GM18502 (cell line): Measurements from ENCODE around the gene PDLIM7.
"Not testable (repeated sequence)": the region's sequence is repeated elsewhere in the genome, so short reads cannot be mapped to it uniquely, and the experiment has no call there.

Experiments used
- ATAC-seq: cut with Tn5 transposase; IDR thresholded peaks from one replicate; pipeline ENCODE4 v1.9.1; 2021; ENCODE audit warnings: mild to moderate bottlenecking; ENCODE audit not compliant: unreplicated experiment, poor library complexity

Gene PDLIM7, protein sequence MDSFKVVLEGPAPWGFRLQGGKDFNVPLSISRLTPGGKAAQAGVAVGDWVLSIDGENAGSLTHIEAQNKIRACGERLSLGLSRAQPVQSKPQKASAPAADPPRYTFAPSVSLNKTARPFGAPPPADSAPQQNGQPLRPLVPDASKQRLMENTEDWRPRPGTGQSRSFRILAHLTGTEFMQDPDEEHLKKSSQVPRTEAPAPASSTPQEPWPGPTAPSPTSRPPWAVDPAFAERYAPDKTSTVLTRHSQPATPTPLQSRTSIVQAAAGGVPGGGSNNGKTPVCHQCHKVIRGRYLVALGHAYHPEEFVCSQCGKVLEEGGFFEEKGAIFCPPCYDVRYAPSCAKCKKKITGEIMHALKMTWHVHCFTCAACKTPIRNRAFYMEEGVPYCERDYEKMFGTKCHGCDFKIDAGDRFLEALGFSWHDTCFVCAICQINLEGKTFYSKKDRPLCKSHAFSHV

DNA sequence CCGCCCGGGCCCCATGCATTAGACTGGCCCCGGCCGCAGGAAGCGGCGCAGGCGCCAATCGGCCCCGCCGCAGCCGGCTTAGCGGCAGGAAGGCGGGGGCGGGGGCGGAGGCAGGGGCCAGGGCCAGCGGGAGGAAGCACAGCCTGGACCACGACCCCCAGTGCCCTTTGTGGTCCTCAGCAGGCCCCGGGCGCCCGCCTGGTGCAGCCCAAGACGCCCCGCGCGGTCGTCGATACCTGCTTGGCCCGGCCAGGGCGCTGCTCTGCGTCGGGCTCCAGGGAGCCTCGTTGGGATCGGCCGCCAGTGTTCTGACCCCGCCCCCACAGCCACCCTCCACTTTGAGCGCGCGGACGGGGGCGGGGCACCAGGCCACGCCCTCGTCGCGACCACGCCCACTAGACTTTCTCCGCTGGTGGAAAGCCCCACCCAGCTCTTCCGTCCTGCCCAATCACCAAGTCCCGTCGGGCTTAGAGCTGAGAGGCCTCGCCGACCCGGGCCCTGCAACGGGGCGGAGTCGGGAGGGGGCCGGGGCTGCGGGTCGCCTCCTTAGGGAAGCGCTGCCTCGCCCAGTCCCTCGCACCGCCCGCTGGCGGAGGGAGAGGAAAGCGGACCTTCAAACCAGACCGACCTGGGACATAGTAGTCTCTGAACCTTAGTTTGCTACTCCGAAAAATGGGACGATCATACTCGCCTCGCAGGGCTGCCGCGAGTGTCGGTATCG, at the start of gene PDLIM7:
Gene PDLIM7 (minus strand): TSS at position 313 of the 721 bp plus-strand sequence. CDS start 1,092 bp downstream, outside the sequence.
- peak; percentile 78 for ATAC-seq

DNA sequence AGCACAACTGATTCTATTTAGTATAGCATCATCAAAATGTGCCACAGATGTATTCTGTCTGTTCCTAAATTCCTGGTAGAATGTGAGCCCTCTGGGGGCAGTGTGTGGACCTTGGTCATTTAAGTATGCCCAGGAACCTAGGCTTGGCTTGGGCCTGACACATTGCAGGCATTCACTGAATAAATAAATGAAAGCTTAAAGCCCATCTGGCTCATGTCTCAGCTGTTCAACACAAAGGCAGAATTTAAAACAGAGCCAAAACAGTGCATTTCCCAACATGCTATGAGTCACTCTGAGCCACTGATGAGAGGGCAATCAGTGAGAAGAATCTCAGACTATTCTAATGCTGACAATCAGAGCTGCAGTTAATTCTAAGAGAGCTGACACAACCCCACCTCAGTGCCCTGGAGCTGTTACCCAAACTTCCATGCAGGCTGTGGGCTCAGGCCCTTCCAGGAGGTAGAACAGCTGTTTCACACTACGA, 48.9 kb upstream of the PDLIM7 start:
- ATAC-seq: no peak

DNA sequence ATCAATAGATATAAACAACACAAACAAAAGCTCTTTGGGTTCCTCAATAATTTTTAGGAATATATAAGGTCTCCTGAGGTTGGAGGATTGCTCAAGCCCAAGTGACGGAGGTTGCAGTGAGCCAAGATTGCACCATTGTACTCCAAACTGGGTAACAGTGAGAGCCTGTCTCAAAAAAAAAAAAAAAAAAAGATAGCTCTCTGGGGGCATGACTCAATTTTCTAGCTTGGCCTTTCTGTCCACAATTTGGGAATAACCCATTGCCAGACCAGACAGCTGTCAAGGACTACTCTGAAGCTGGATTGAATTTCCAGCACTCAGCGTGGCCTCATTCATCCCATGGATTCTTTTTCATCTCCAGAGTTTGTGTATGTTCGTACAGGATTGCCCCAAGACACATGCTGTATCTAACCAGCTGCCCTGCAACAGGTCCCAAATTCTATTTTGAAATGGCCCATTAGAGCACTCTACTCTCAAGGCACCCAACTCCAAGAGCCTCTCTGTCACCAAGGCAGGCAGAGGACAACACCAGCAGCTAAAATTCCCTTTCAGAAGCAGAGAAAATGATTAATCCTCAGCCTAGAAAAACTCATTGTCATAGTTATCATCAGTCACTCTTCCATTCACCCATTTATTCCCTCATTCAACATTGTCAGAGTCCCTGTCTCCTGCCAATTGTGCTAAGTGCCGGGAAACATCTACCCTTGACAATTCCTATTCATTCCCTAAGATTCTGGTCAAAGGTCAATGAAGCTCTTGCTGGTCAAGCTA, 48.3 kb upstream of the PDLIM7 start:
- no peak for ATAC-seq

DNA sequence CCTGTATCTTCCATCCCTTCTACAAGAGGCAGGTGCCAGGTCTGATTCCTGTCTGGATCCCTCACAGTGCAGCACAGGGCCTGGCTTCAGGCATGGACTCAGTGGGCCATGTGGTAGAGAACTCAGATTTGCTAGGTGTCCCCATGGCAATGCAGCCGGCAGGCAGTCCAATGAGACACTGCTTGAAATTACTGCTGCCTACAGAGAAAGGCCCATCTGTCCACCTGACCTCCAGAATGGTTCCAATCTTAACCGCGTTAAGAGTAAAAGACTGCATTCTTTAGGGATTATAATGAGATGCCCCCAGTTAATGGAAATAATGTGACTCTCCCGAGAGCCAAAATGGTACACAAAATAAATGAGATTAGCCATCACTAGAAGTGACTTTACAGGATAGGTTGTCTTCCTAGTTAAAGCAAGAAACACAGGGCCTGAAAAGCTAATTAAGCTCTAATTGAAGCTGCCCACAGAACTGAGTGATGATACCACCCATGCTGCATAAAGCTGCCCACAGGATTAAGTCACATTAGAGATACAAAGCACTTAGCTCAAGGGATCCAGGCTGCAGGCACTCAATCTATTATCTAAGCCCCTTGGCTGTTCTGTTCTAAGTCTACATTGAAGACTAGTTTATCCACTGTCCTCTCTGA, 45.5 kb upstream of the PDLIM7 start:
- no peak for ATAC-seq

DNA sequence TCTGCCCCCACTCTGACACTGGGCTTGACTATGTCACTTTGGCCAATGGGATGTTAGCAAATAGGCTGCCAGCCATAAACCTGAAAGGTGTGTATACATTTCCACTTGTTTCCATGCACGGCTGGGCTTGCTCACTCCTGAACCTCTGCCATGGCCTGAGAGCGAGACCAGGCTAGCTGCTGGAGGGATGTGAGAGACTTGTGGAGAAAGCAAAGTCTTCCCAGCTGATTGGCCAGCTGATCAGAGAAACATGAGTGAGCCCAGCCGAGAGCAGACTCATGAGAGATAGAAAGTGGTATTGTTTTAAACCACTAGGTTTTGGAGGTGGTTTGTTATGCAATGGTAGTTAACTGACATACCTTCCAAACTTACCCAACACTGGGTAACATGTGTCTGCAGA, 43.0 kb upstream of the PDLIM7 start:
- no peak for ATAC-seq

DNA sequence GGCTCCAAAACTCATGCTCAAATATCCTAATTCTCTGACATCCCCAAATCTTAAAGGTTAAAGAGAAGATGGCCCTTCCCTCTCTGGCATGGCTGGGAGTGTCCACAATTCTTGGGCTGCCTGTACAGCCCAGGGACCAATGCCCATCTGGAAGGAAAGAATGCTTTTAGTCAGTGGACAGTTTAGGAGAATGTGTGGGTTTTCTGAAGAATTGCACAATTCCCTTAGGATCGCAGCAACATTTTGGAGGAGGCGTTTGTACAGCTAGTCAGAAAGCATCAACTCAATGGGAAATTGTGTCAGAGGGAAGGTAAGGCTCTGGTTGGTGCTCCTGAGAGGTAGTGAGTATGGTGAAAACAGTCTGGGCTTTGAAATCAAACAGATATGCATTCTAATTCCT, 42.0 kb upstream of the PDLIM7 start:
- ATAC-seq: no peak

DNA sequence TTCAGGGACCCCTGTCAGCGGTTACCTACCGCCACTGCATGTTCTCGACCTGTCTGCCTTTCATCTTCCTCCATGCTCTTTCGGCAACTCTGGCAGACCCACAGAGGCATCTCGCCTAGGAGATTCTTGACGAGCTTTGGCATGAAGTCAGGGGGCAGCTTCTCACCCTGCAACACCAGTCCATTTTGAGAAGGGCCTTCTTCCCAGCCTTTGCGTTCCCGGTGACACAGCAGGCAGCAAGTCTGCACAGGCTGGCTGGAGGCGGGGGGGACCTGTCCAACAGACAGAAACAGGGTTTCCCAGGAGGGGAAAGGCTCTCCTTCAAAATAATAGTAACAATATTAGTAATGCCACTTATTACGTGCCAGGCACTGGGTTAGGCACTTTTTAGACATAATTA, 41.5 kb upstream of the PDLIM7 start:
- no peak for ATAC-seq

DNA sequence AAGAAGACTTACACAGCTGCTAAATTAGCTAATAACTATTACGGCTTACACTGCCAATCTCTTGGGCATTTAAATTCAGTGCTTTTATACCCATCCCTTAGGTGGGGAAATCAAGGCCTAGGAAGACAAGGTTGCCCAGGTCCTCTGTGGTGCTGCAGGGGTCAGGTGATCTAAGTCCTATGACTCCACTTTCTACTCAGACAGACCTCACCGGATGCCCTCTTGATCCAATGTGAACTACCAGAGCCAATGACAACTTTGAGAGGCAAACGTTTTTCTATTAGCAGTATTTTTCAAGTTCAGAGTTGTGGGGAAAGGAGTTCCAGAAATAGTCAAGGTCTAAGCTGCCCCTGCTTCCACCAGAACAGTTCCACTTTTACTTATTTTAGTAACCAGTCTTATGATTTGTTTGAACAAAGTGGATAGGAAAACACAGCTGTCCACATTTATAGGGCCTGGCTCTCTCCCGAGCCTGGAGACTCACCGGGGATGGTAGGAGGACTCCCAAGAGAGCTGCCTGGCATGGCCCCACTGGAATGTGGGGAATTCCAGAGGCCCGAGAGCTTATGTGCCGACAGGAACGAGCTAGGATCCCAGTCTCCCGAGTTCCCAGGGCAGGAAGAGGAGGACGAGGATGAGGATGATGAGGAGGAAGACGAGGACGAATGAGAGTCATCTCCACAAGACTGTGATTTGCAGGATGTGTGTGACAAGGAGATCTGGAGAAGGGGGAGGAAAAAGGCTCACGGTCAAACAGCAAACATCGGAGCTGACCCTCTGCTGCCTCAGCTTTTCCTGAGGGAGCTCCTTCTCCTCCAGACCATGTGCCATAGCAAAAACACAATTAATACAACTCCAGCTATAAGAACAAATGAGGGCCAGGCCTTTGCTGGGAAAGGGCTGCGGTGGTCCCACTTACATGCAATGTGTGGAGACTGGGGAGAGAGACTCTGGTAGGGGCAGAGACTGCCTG, 40.3 kb upstream of the PDLIM7 start:
- no peak for ATAC-seq

DNA sequence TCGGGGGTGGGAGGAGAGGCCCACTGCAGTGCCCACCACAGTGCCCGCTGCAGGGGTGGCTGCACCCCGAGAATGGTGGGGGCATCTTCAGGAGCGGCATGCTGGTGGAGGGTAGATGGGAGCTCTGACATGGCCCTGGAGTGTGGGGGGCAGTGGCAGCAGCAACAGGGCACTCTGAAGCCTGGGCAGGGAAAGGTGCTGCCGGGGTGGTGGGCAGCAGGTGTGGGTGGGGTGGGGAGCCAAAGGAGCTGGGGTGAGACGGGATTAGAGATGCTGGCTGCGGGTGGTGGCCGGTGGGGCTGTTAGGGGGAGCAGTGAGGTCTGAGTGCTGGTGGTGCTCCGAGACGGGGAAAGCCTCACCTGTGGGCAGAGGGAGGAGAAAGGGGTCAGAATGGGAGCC, 39.0 kb upstream of the PDLIM7 start:
- no peak for ATAC-seq

DNA sequence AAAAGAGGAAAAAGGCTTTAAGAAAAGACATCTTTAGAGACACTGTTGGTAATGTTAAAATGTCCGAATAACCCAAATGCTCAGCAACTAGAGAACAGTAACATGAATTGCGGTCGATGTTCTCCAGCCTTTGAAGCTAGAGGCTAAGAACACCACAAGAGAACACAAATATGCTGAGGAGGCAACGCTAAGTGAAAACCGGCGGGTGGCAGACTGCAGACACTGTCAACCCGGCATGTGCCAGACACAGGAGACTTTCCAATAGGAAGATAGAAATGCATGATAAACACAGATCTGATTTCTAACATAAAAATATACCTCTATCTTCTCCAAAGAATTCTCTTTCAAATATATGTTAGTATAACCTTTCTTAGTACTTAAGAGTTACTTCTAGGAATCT, 37.7 kb upstream of the PDLIM7 start:
- ATAC-seq: no peak

DNA sequence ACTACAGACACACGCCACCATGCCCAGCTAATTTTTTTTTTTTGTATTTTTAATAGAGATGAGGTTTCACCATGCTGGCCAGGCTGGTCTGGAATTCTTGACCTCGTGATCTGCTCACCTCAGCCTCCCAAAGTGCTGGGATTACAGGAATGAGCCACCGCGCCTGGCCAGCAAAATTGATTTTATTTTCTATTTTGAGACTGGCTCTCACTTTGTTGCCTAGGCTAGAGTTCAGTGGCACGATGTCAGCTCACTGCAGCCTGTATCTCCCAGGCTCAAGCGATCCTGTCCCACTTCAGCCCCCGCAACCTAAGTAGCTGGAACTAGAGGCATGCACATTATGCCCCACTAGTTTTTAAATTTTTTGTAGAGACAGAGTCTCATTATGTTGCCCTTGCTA, 37.0 kb upstream of the PDLIM7 start:
- ATAC-seq: not testable (repeated sequence)

DNA sequence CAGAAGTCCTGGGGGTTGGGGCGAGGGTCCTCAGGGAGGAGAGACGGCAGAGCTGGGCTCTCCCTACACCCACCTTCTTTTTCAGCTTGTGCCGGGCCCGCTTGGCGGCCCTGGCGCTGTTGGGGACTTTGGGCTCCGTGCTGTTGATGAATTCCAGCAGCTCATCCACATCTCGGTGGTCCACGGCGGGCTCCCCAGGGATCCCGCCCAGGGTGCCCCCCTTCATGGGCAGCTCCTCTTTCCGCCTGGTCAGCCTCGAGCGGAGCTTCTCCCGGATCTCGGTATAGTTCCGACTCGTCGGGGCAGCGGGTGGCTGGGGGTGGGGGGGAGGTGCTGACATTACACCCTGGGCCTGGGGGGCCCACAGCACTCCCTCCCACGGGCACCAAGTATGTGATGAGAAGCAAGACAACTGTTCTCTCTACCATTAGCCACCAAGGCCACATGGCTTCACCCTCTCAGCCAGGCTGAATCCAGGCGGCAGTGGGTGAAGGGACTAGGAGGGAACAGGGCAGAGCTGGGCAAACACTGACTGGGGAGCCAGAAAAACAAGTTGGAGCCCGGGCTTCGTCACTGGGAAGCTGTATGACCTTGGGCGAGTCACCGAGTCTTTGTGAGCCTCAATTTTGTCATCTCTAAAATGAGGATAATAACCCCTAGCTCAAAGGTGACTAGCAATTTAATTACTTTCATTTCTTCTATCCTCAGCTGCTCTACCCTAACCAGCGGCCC, 34.0 kb upstream of the PDLIM7 start:
- no peak for ATAC-seq

DNA sequence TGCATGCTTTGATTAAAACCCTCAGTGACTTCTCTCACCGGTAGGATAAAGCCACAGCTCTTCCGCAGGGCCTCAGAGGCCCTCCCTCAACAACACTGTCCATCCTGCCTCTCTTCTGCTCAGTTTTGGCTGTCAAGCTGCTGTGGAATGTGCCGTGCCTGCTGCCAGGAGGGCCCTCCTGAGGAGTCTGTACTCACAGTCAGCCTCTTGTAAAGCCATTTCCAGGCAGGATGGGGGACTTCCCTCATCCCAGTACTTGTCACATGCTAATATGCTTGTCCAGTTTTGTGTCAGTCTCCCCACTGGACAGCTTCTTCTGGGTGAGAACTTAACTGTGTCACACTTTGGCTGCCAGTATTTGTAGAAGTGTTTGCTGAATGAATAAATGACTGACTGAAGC, 33.2 kb upstream of the PDLIM7 start:
- no peak for ATAC-seq

DNA sequence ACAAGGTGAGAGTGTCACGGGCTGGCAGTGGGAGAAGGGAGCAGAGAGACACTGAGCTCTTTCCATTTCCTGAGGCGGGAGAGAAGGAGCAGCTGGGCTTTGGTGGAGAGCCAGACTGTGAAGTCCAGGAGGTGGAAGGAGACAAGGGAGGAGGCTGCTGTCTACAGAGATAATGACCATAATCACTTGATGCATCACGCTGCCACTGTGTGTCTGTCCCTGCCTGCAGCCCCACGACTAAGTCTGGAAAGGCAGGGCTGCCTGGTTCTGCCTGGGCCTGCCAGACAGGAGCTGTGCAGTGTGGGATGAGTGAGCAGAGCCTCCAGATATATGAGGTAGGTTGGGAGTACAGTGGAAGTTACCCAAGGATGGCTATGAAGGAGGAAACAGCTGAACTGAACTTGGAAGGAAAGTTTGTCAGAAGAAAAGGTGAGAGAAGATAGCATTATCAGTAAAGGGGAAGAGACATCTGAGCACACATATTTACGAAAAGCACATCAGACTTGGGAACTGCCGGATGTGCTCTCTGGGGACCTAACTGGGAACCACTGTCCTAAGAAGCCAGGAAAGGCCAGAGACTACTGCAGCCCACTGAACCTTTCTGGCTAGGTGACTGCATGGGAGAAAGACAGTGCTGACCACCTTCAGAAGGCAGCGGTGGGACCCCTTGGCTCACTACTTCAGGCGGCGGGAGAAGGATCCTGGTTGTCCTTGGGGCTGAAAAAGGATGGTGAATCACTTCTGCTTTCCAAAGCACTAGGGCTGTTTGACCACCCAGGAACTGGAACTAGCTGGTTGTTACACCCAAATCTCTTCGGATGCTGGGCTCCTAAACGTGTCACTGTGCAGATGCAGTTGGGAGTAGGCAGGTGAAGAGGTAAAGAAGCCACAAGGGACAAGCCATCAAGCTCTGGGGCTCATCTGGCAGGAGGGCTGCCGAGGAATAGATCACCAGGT, 32.1 kb upstream of the PDLIM7 start:
- ATAC-seq: no peak

DNA sequence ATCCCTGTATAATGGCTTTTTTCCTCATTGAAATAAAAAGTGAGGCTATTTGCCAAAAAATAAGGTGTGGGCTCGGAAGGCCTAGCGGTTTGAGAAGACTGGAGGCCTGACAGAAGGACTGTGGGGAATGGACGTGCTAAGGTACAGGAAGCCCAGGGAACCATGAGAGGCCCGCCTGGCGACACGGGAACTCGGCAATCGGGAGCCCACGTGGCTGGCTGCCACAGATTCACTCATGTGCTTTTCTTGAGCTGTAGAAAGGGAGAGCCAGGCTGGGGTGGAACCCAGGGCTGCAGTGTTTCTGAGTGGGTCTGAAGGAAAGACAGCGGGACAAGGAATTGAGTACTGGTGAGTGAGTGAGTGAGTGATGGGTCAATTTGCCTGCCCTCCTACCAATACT, 31.2 kb upstream of the PDLIM7 start:
- ATAC-seq: no peak

DNA sequence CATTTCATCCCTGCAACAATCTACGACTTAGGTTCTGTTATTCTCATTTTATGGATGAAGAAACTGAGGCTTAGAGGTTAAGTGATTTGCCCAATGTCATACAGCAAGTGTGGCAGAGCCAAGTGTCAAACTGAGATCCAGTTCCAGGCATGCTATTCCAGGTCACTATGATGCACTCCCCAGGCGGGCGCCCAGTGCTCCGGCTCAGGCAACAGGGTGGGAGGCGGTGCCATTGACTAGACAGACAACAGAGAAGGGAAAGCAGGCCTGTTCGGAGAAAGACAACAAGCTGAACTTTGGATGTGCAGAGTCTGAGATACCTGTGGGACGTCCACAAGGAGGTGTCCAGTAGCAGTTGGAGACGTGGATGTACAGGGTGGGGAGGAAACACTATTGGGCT, 30.2 kb upstream of the PDLIM7 start:
- no peak for ATAC-seq

DNA sequence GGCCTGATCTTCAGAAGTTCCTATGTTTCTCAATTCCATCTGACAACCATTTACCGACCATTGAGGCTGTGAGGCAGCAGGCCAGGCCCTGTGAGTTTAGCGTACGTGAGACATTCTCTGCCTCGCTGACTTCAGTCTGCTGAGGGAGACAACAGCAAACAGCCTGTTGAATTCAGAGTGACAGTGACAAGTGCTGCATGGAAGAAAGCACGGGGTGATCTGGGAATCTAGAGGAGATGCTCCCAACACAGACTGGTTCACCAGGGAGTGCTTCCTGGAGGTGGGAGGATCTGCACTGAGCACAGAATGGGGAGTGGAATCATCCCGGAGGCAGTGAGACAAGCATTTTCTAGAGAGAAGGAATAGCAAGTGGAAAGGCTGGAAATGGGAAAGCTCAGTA, 29.4 kb upstream of the PDLIM7 start:
- no peak for ATAC-seq
